ENCODE measurements around the gene GRIPAP1.
"Not testable (repeated sequence)": the region's sequence is repeated elsewhere in the genome, so short reads cannot be mapped to it uniquely, and the experiment has no call there.

The GRIPAP1 gene

DNA sequence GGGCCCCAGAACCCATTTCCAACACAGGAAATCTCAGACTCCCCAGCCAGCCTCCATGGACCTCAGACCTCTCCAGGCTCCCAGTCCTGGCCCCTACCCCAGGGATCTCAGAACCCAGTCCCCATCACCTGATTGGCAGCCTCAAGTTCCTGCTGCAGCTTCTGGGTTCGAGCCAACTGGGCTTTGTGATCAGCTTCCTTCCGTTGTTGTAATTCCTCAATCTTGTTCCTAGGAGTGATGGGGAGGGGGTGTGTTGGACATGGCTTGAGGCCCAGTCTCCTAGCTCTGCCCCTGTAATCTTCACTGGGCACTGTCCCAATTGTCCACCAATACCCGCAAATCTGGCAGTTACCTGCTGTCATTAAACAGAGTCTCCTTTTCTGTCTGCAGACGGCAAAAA, 12.6 kb downstream of the GRIPAP1 start:
- H3K27me3 ChIP-seq (ENCODE audit: low read length), result no peaks in the 10 kb centered on the region
- no peak for TF ChIP-seq EZH2phosphoT487 (conservative IDR thresholded peaks at IDR 0.05; ENCODE audit: low read length)
- TF ChIP-seq, protein P1, sequence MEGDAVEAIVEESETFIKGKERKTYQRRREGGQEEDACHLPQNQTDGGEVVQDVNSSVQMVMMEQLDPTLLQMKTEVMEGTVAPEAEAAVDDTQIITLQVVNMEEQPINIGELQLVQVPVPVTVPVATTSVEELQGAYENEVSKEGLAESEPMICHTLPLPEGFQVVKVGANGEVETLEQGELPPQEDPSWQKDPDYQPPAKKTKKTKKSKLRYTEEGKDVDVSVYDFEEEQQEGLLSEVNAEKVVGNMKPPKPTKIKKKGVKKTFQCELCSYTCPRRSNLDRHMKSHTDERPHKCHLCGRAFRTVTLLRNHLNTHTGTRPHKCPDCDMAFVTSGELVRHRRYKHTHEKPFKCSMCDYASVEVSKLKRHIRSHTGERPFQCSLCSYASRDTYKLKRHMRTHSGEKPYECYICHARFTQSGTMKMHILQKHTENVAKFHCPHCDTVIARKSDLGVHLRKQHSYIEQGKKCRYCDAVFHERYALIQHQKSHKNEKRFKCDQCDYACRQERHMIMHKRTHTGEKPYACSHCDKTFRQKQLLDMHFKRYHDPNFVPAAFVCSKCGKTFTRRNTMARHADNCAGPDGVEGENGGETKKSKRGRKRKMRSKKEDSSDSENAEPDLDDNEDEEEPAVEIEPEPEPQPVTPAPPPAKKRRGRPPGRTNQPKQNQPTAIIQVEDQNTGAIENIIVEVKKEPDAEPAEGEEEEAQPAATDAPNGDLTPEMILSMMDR (IDR thresholded peaks at IDR 0.05; ENCODE audit: insufficient read depth, low read length, poor library complexity, severe bottlenecking), result no peak
- H3K27ac ChIP-seq (ENCODE audit: low read depth, low read length), result no peak overlapping the region
- H4K20me1 ChIP-seq (ENCODE audit: low read depth, low read length), result no peaks in the 10 kb centered on the region
- H3K9me3 ChIP-seq (ENCODE audit: insufficient read depth, low read length), result no peaks in the 10 kb centered on the region
- no peak overlapping the region for H2AFZ ChIP-seq (ENCODE audit: low read depth, low read length, severe bottlenecking)
- no peak overlapping the region for H3K9ac ChIP-seq (ENCODE audit: low read length)
- H3F3A ChIP-seq (ENCODE audit: insufficient read depth), result no peaks in the 10 kb centered on the region
- no peaks in the 10 kb centered on the region for H3K36me3 ChIP-seq (ENCODE audit: low read length)
- H3K4me3 ChIP-seq (ENCODE audit: insufficient read depth, low read length, poor library complexity, severe bottlenecking), result no peak overlapping the region
- no peaks in the 10 kb centered on the region for H3K79me2 ChIP-seq (ENCODE audit: insufficient read depth, low read length)
- H3K9me2 ChIP-seq (replicated peaks; ENCODE audit: insufficient read depth, low read length), result no peaks in the 10 kb centered on the region
- no peak overlapping the region for H3K4me2 ChIP-seq (ENCODE audit: low read depth, low read length, poor library complexity, severe bottlenecking)

DNA sequence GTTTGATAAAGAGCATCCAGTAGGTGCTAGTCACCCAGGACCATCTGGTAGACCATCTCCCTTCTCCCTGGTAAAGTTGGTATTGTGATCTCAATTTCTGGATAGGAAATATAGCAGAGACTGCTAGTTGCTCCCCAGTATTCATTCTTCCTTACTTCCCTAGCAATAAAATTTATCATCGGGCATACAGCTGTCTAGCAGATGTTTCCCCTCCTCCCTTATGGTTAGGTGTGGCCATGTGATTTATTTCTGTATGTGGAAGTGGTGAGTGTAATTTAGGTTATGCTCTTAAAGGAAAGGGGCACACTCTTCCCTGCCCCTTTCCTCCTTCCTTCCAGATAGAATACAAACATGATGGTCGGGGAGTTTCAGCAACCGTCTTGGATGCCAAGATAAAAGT, 18.2 kb downstream of the GRIPAP1 start:
- Histone ChIP-seq H3F3A (ENCODE audit: insufficient read depth) (no peaks in the 10 kb centered on the region), H3K36me3 (ENCODE audit: low read length) (no peaks in the 10 kb centered on the region), H3K9me3 (ENCODE audit: insufficient read depth, low read length) (no peaks in the 10 kb centered on the region), H3K79me2 (ENCODE audit: insufficient read depth, low read length) (no peaks in the 10 kb centered on the region), H3K9ac (ENCODE audit: low read length) (no peak overlapping the region), H3K4me2 (ENCODE audit: low read depth, low read length, poor library complexity, severe bottlenecking) (no peak overlapping the region), H4K20me1 (ENCODE audit: low read depth, low read length) (no peaks in the 10 kb centered on the region), H3K4me3 (ENCODE audit: insufficient read depth, low read length, poor library complexity, severe bottlenecking) (no peak overlapping the region), H3K27ac (ENCODE audit: low read depth, low read length) (no peak overlapping the region), H2AFZ (ENCODE audit: low read depth, low read length, severe bottlenecking) (no peak overlapping the region), H3K27me3 (ENCODE audit: low read length) (no peaks in the 10 kb centered on the region), H3K9me2 (replicated peaks; ENCODE audit: insufficient read depth, low read length) (no peaks in the 10 kb centered on the region)
- TF ChIP-seq EZH2phosphoT487 (conservative IDR thresholded peaks at IDR 0.05; ENCODE audit: low read length), result no peak
- TF ChIP-seq, protein P1 (IDR thresholded peaks at IDR 0.05; ENCODE audit: insufficient read depth, low read length, poor library complexity, severe bottlenecking), result no peak

DNA sequence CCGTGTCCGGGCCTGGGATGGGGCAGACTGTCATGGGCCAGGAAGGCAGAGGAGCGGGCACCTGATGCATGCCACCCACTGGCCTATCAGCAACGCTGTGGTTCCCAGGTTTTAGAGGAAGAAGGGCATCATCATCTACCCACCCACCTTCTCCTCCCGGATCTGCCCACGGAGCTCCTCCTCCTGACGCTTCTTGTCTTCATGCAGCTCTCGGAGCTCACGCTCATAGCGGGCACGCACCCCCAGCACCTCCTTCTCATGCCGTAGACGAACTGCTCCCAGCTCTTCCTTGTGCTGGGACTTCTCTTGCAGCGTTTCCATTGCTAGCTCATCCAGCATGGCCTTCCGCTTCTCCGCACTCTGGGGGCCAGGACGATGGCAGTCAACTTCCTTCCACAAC, 19.0 kb downstream of the GRIPAP1 start:
- Histone ChIP-seq H3K9me2 (replicated peaks; ENCODE audit: insufficient read depth, low read length) (no peaks in the 10 kb centered on the region), H3K36me3 (ENCODE audit: low read length) (no peaks in the 10 kb centered on the region), H4K20me1 (ENCODE audit: low read depth, low read length) (no peaks in the 10 kb centered on the region), H3F3A (ENCODE audit: insufficient read depth) (no peaks in the 10 kb centered on the region), H3K27me3 (ENCODE audit: low read length) (no peaks in the 10 kb centered on the region), H3K4me3 (ENCODE audit: insufficient read depth, low read length, poor library complexity, severe bottlenecking) (no peak overlapping the region), H3K79me2 (ENCODE audit: insufficient read depth, low read length) (no peaks in the 10 kb centered on the region), H3K9me3 (ENCODE audit: insufficient read depth, low read length) (no peaks in the 10 kb centered on the region), H3K9ac (ENCODE audit: low read length) (no peak overlapping the region), H3K27ac (ENCODE audit: low read depth, low read length) (no peak overlapping the region), H3K4me2 (ENCODE audit: low read depth, low read length, poor library complexity, severe bottlenecking) (no peak overlapping the region), H2AFZ (ENCODE audit: low read depth, low read length, severe bottlenecking) (no peak overlapping the region)
- TF ChIP-seq, protein P1 (IDR thresholded peaks at IDR 0.05; ENCODE audit: insufficient read depth, low read length, poor library complexity, severe bottlenecking), result no peak

DNA sequence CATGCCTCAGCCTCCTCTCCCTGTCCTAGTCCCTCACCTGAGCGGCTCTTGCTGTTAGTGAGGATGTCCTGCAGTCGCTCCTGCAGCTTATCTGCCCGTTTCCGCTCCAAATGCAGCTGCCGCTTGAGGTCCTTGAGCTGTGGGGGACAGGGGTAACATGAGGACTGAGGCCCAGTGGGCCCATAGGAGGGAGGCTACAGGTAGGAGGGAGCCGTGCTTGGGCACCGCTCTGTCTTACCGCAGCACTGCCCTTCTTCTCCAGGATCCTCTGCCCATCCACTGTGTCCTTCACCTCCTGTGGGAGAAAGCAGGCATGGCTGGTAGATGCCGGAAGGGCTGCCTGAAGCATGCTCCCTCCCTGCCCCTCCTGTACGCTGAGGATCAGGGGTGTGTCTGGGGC, 20.9 kb downstream of the GRIPAP1 start:
- H3K27me3 ChIP-seq (ENCODE audit: low read length), result no peaks in the 10 kb centered on the region
- H2AFZ ChIP-seq (ENCODE audit: low read depth, low read length, severe bottlenecking), result no peak overlapping the region
- no peaks in the 10 kb centered on the region for H3K79me2 ChIP-seq (ENCODE audit: insufficient read depth, low read length)
- TF ChIP-seq EZH2phosphoT487 (conservative IDR thresholded peaks at IDR 0.05; ENCODE audit: low read length), result no peak
- TF ChIP-seq, protein P1 (IDR thresholded peaks at IDR 0.05; ENCODE audit: insufficient read depth, low read length, poor library complexity, severe bottlenecking), result no peak
- H3K36me3 ChIP-seq (ENCODE audit: low read length), result no peaks in the 10 kb centered on the region
- no peaks in the 10 kb centered on the region for H3K9me2 ChIP-seq (replicated peaks; ENCODE audit: insufficient read depth, low read length)
- H3K9ac ChIP-seq (ENCODE audit: low read length), result no peak overlapping the region
- H4K20me1 ChIP-seq (ENCODE audit: low read depth, low read length), result no peaks in the 10 kb centered on the region
- H3K4me3 ChIP-seq (ENCODE audit: insufficient read depth, low read length, poor library complexity, severe bottlenecking), result no peak overlapping the region
- no peak overlapping the region for H3K27ac ChIP-seq (ENCODE audit: low read depth, low read length)
- H3F3A ChIP-seq (ENCODE audit: insufficient read depth), result no peaks in the 10 kb centered on the region
- H3K4me2 ChIP-seq (ENCODE audit: low read depth, low read length, poor library complexity, severe bottlenecking), result no peak overlapping the region
- H3K9me3 ChIP-seq (ENCODE audit: insufficient read depth, low read length), result no peaks in the 10 kb centered on the region

DNA sequence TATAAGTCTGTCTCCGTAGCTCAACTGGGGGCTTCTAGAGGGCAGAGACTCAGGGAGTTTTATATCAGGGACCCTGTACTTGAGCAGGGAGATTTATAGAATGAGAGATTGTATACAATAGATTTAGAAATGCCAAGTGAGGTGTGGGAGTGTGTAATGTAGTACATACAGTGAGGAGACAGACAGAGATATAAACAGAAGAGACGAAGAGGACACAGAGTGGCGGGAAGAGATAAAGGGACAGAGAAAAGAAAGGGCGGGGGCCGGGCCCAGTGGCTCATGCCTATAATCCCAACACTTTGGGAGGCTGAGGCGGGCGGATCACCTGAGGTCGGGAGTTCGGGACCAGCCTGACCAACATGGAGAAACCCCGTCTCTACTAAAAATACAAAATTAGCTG, 21.7 kb downstream of the GRIPAP1 start:
- not testable (repeated sequence) for H3K9me2 ChIP-seq (replicated peaks; ENCODE audit: insufficient read depth, low read length); H3K27ac ChIP-seq (ENCODE audit: low read depth, low read length); H3K4me3 ChIP-seq (ENCODE audit: insufficient read depth, low read length, poor library complexity, severe bottlenecking); H3K27me3 ChIP-seq (ENCODE audit: low read length); H3K9me3 ChIP-seq (ENCODE audit: insufficient read depth, low read length); H3K4me2 ChIP-seq (ENCODE audit: low read depth, low read length, poor library complexity, severe bottlenecking); H3F3A ChIP-seq (ENCODE audit: insufficient read depth); H3K36me3 ChIP-seq (ENCODE audit: low read length); H3K9ac ChIP-seq (ENCODE audit: low read length); H4K20me1 ChIP-seq (ENCODE audit: low read depth, low read length); H3K79me2 ChIP-seq (ENCODE audit: insufficient read depth, low read length); H2AFZ ChIP-seq (ENCODE audit: low read depth, low read length, severe bottlenecking)

Measured in SU-DHL-6 (cell line).